HG03064 (cell line): ENCODE measurements around the gene ZSWIM4.
A peak's percentile ranks its signal among the peaks of the same experiment; 100 is the strongest.
"Not testable (repeated sequence)": the region's sequence is repeated elsewhere in the genome, so short reads cannot be mapped to it uniquely, and the experiment has no call there.

Source experiments
- ATAC-seq: cut with Tn5 transposase; IDR thresholded peaks from one replicate; pipeline ENCODE4 v1.9.1; 2021; ENCODE audit warnings: low read depth; ENCODE audit not compliant: unreplicated experiment

The ZSWIM4 gene

GRCh38 chr19:13774217-13775191 is 20.7 kb upstream of the ZSWIM4 start, which contains the start of gene C19orf53:
Gene C19orf53, plus strand, starts transcription at chr19:13774456. Its CDS starts 22 bp downstream, at chr19:13774478.
- peak; percentile 81 for ATAC-seq

GRCh38 chr19:13778398-13778797 is 16.8 kb upstream of the ZSWIM4 start:
- ATAC-seq = no peak

- ATAC-seq = no peak
These were observed 16.4 kb upstream of the ZSWIM4 start for GRCh38 chr19:13778847-13779246.

GRCh38 chr19:13779794-13780193 is 15.4 kb upstream of the ZSWIM4 start:
- not testable (repeated sequence) for ATAC-seq

GRCh38 chr19:13781547-13781946 is 13.7 kb upstream of the ZSWIM4 start:
- ATAC-seq = no peak

- no peak for ATAC-seq
These were observed 12.7 kb upstream of the ZSWIM4 start for GRCh38 chr19:13782537-13782936.

GRCh38 chr19:13783565-13784500 is 11.4 kb upstream of the ZSWIM4 start:
- ATAC-seq = no peak

GRCh38 chr19:13784731-13785452 is 10.4 kb upstream of the ZSWIM4 start:
- no peak for ATAC-seq

- ATAC-seq = no peak
These were observed 6.3 kb upstream of the ZSWIM4 start for GRCh38 chr19:13788991-13789390.

GRCh38 chr19:13790354-13790753 is 4.9 kb upstream of the ZSWIM4 start:
- no peak for ATAC-seq

GRCh38 chr19:13793317-13793716 is 1.9 kb upstream of the ZSWIM4 start:
- ATAC-seq = not testable (repeated sequence)

- no peak for ATAC-seq
These were observed 866 bp upstream of the ZSWIM4 start for GRCh38 chr19:13794398-13794756.

GRCh38 chr19:13795595-13796300 is 505 bp downstream of the ZSWIM4 start:
- peak; percentile 34 for ATAC-seq

GRCh38 chr19:13796301-13797057 is 1.2 kb downstream of the ZSWIM4 start:
- no peak for ATAC-seq

GRCh38 chr19:13797058-13797440 is 1.8 kb downstream of the ZSWIM4 start:
- no peak for ATAC-seq

GRCh38 chr19:13797870-13798269 is 2.6 kb downstream of the ZSWIM4 start:
- ATAC-seq = no peak

- no peak for ATAC-seq
These were observed 4.4 kb downstream of the ZSWIM4 start for GRCh38 chr19:13799669-13800068.

GRCh38 chr19:13803038-13803437 is 7.8 kb downstream of the ZSWIM4 start:
- ATAC-seq = no peak
